PC-3 (cell line): ENCODE measurements around the gene LMCD1.

Experiments
- EZH2 ChIP-seq: fragments of 300-600 bp; sonication (generic); IDR thresholded peaks from one replicate; pipeline ENCODE4 v1.6.1; 2017; ENCODE audit warnings: antibody characterized with exemption, mild to moderate bottlenecking, low read length; ENCODE audit not compliant: unreplicated experiment
- EZH2phosphoT487 ChIP-seq: fragments of 300-600 bp; sonication (generic); IDR thresholded peaks from 2 replicates; pipeline ENCODE4 v1.6.1; 2018; ENCODE audit warnings: mild to moderate bottlenecking, antibody characterized with exemption, low read length, borderline replicate concordance
- TF ChIP-seq, protein P1 (sequence below): fragments of 300-600 bp; sonication (generic); conservative IDR thresholded peaks from 2 replicates; pipeline ENCODE4 v1.5.1; 2017; ENCODE audit warnings: antibody characterized with exemption, low read depth, mild to moderate bottlenecking, low read length

DNA sequence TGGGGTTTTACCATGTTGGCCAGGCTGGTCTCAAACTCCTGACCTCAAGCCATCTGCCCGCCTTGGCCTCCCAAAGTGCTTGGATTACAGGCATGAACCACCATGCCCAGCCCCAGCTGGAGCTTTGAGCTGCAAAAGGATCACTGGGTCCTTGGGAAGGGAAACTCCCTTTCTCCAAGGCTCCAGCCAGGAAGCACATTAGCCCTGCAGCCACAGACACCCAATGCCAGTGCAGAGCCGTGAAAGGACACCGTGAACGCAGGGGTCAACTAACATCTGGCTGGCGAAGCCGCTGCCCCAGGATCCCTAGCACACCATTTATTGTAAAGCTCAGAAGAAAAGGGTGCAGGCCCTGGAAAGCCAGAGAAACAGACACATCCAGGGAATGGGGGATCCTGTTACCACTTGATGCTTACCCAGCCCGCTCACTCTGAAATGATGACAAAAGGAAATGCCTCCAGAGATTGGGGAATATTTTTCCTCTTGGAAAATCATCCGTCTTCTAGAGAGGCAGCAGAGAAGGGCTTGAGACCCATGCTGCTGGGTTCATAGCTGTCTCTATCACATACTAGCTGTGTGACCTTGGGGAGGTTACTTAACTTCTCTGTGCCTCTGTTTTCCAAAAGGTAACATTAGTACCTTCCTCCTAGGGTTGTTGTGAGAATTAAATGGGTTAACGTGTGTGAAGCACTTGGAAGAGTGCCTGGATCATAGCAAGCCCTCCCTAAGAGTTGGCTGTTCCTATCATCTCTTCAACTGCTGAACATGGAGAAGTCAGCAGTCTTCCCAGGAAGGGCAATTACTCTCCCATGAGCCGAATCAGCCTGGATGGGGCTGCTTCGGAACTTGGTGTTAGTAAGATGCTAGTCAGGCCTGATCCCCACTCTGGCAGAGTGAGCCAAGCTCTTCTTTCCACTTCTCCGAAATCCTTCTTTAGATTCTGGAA lies 40.8 kb downstream of the LMCD1 start:
- TF ChIP-seq, protein P1, sequence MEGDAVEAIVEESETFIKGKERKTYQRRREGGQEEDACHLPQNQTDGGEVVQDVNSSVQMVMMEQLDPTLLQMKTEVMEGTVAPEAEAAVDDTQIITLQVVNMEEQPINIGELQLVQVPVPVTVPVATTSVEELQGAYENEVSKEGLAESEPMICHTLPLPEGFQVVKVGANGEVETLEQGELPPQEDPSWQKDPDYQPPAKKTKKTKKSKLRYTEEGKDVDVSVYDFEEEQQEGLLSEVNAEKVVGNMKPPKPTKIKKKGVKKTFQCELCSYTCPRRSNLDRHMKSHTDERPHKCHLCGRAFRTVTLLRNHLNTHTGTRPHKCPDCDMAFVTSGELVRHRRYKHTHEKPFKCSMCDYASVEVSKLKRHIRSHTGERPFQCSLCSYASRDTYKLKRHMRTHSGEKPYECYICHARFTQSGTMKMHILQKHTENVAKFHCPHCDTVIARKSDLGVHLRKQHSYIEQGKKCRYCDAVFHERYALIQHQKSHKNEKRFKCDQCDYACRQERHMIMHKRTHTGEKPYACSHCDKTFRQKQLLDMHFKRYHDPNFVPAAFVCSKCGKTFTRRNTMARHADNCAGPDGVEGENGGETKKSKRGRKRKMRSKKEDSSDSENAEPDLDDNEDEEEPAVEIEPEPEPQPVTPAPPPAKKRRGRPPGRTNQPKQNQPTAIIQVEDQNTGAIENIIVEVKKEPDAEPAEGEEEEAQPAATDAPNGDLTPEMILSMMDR, result no peak
- TF ChIP-seq EZH2 (no peak), EZH2phosphoT487 (no peak)
